IPS-NIHi11 (cell line): ENCODE results near the gene MGAM2.

ENCODE experiments used
- DNase-seq: peaks from one replicate; pipeline ENCODE4 v3.0.0; 2012; ENCODE audit warnings: mixed read lengths, low spot score

MGAM2 gene

DNA sequence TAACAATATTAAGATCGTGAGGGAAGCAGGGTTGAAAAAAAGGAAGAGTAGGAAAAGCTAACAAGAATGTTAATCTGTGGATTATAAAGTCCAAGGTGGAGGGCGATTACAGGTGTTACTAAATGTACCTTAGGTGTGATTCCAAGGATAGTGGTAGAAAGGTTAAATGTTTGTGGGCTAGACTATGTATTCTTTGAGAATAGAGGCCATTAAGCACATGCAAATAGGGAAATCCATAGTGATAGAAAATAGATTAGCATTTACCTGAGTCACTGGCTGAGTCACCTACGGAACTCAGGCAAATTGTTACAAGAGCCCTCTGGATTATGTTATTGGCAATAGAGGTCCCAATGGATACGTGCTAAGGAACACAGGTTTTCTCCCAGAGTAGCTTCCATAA lies 9.0 kb downstream of the MGAM2 start:
- no peak for DNase-seq

DNA sequence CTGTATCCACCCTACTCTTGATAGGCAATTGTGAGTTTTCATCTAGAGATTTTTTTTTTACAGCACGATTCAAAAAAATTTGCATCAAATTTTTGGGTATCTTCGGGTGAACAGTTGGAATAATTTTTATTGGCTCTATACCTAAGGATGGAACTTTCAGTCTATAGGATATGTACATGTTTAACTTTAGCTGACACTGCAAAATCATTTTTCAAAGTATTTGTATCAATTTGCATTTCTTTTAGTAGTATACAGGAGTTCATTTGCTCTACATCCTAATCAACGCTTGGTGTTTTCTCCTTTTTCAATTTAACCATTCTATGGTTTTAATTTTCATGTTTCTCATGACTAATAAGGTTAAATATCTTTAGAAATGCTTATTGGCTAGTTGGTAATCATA lies 11.7 kb downstream of the MGAM2 start:
- DNase-seq: no peak

GRCh38 chr7:142125256-142125955 lies 13.9 kb downstream of the MGAM2 start:
- DNase-seq: no peak

DNA sequence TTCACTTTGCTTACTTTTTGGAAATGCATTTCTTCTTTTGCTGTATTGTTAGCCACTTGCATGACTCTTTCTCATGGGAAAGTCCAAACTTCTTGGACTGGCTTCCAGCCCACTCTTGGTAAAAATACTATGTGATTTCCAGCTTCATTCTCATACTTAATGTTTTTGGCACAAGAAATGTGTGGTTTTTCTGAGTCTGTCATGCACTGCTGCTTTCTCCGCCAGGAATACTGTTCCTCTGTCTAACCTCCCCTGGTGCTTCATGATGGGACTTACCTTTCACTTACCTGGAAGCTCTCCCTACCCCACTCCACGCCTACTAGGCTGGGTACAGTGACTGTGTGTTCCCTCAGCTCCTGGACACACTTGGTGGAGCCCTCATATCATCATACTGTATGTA lies 18.7 kb downstream of the MGAM2 start:
- DNase-seq: no peak

- DNase-seq: no peak
These were observed 20.1 kb downstream of the MGAM2 start for GRCh38 chr7:142131439-142132185.

DNA sequence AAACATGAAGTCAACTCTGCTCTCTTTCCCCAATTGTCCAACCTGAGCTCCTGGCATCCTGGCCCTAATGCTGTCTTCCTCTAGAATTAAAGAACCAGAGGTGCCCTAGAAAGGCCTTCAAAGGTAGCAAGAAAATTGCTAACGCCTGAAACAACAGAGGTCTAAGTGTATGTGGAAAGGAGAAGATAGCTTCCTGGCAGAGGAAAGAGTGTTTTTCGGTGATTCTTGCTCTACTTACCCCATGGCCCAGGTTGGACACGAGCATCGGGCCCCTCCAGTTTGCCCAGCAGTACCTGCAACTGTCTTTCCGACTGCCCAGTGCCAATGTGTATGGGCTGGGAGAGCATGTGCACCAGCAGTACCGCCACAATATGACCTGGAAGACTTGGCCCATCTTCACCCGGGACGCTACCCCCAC lies 22.2 kb downstream of the MGAM2 start:
- DNase-seq: no peak

DNA sequence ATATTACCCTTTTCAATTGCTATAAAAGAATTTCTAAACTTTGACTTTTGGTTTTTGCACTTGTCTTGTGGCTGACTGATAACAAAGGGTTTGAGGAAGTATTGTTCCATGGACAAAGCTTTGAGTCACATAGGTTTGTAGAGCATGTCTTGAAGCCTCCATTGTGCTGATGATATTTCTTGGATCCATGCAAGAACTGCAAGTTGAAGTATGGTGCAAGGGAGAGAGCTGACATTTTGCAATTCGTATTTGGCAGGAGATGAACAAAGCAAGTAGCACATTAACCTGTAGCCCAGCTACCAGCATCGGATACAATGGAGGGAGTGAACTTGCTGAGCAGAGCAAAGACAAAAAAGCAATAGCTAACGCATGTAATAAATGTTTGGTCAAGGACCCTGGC lies 23.4 kb downstream of the MGAM2 start:
- no peak for DNase-seq

GRCh38 chr7:142138996-142139395 lies 27.5 kb downstream of the MGAM2 start:
- no peak for DNase-seq

GRCh38 chr7:142139597-142140400 lies 28.3 kb downstream of the MGAM2 start:
- DNase-seq: no peak

- DNase-seq: no peak
These were observed 29.0 kb downstream of the MGAM2 start for GRCh38 chr7:142140401-142140959.

DNA sequence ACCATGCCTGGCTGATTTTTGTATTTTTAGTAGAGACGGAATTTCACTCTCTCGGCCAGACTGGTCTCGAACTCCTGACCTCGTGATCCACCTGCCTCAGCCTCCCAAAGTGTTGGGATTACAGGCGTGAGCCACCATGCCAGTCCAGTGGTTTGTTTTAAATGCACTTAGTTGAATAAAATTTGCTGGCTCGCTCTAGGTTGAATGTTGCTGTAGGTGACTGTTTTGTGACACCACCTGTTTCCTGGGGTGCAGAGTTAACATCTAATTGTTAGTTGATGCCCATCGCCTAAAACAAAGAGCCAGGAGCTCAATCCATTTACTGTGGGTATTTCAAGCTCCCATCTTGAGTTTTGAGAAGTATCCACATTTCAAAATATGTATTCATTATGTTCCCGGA lies 31.2 kb downstream of the MGAM2 start:
- DNase-seq: no peak

- no peak for DNase-seq
These were observed 34.6 kb downstream of the MGAM2 start for GRCh38 chr7:142146124-142146523.

- DNase-seq: no peak
These were observed 38.8 kb downstream of the MGAM2 start for GRCh38 chr7:142150356-142150755.

- no peak for DNase-seq
These were observed 39.4 kb downstream of the MGAM2 start for GRCh38 chr7:142150869-142151268.

GRCh38 chr7:142152076-142152475 lies 40.6 kb downstream of the MGAM2 start:
- DNase-seq: no peak

- peak; percentile 34 for DNase-seq
These were observed 41.9 kb downstream of the MGAM2 start for GRCh38 chr7:142153400-142153799.

GRCh38 chr7:142158736-142159496 lies 47.4 kb downstream of the MGAM2 start:
- DNase-seq: no peak

DNA sequence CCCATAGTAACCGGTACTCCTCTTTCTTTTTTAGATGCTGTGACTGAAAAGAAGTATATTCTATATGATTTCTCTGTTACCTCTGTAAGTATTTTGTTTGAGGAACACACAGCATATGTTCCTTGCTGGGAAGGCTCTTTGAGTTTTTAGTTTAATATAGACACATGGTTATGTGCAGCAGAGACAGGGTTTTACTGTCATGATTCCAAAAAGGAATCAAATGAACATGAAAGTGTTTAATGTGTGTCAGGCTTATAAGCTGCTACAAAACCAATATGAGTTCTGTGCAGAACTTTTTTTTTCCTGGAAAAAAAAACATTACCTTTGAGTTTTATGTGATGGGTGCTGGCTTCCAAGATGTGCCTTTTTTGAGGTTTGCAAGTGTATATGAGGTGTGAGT lies 50.4 kb downstream of the MGAM2 start:
- no peak for DNase-seq

- peak; percentile 41 for DNase-seq
These were observed 57.2 kb downstream of the MGAM2 start for GRCh38 chr7:142168746-142169145.

DNA sequence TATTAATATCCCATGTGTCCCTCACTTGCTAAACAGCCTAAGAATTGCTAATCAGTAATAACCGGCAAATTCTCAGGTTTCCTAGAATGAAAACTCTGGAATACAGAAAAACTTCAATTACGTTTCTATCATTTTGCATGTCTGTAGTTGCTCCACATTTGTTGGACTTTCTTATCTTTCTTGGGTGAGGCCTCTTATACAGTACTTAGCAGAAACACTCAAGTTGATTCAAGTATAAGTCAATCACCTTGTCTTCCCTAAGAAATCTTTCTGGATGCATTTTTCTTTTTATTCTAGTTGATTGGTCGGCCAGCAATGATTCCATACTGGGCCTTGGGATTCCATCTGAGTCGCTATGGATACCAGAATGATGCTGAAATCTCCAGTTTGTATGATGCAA lies 61.4 kb downstream of the MGAM2 start:
- DNase-seq: no peak

DNA sequence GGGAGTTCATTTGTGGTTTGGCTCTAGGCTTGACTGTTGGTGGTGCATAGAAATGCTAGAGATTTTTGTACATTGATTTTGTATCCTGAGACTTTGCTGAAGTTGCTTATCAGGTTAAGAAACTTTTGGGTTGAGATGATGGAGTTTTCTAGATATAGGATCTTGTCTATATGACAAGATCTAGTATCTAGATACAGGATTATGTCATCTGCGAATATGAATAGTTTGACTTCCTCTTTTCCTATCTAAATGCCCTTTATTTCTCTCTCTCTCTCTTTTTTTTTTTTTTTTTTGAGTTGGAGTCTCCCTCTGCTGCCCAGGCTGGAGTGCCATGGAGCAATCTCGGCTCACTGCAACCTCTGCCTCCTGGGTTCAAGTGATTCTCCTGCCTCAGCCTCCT lies 62.9 kb downstream of the MGAM2 start:
- no peak for DNase-seq

DNA sequence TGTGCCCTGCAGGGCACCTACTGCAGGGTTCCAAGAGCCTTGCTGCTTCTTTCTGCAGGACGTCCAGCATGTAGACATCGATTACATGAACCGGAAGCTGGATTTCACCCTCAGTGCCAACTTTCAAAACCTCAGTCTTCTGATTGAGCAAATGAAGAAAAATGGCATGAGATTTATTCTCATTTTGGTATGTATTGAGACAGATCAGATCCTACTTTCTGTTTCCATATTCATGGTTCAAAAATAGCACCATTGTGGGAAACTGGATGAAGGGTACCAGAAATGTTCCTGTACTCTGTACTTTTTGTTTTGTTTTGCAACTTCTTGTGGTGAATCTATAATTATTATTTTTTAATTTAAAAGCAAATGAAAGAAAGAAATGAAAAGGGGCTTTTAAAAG lies 64.1 kb downstream of the MGAM2 start:
- no peak for DNase-seq
